ENCODE results near the gene SPATA31E1.

SPATA31E1 gene

GRCh38 chr9:87863882-87864465 lies 18.7 kb upstream of the SPATA31E1 start:
- TF ChIP-seq CTCF (IDR thresholded peaks at IDR 0.05; ENCODE audit: insufficient read depth, missing control alignments), result no peak
- DNase-seq (ENCODE audit: insufficient read length, low spot score) (no peak), FAIRE-seq (no peak)

GRCh38 chr9:87864915-87865314 lies 17.8 kb upstream of the SPATA31E1 start:
- no peak for TF ChIP-seq CTCF (IDR thresholded peaks at IDR 0.05; ENCODE audit: insufficient read depth, missing control alignments)
- DNase-seq (ENCODE audit: insufficient read length, low spot score) (no peak), FAIRE-seq (no peak)

- FAIRE-seq (no peak), DNase-seq (ENCODE audit: insufficient read length, low spot score) (no peak)
- TF ChIP-seq CTCF (IDR thresholded peaks at IDR 0.05; ENCODE audit: insufficient read depth, missing control alignments), result no peak
Observed at GRCh38 chr9:87865626-87866025, 17.1 kb upstream of the SPATA31E1 start.

- TF ChIP-seq CTCF (IDR thresholded peaks at IDR 0.05; ENCODE audit: insufficient read depth, missing control alignments), result no peak
- DNase-seq (ENCODE audit: insufficient read length, low spot score), result no peak
- no peak for FAIRE-seq
Observed at GRCh38 chr9:87867391-87867790, 15.3 kb upstream of the SPATA31E1 start.

- DNase-seq (ENCODE audit: insufficient read length, low spot score) (no peak), FAIRE-seq (no peak)
- no peak for TF ChIP-seq CTCF (IDR thresholded peaks at IDR 0.05; ENCODE audit: insufficient read depth, missing control alignments)
Observed at GRCh38 chr9:87868175-87868574, 14.5 kb upstream of the SPATA31E1 start.

- FAIRE-seq (no peak), DNase-seq (ENCODE audit: insufficient read length, low spot score) (no peak)
- TF ChIP-seq CTCF (IDR thresholded peaks at IDR 0.05; ENCODE audit: insufficient read depth, missing control alignments), result no peak
Observed at GRCh38 chr9:87868635-87869034, 14.0 kb upstream of the SPATA31E1 start.

- TF ChIP-seq CTCF (IDR thresholded peaks at IDR 0.05; ENCODE audit: insufficient read depth, missing control alignments), result no peak
- FAIRE-seq, result no peak
- no peak for DNase-seq (ENCODE audit: insufficient read length, low spot score)
Observed at GRCh38 chr9:87869082-87869481, 13.6 kb upstream of the SPATA31E1 start.
